SK-N-SH (cell line): Measurements from ENCODE around the gene TBC1D12. TPM values are rescaled to one million over a fixed set of nuclear protein-coding genes. Genes with fewer than 3 reads are reported as not detected.

Experiments used
- FOXM1 ChIP-seq: IDR thresholded peaks from 2 replicates; pipeline ENCODE4 v1.4.0; 2012; ENCODE audit warnings: low read depth, mild to moderate bottlenecking
- GATA2 ChIP-seq: sonication (generic); formaldehyde crosslinking; IDR thresholded peaks from 2 replicates; pipeline ENCODE4 v1.5.0; 2020; ENCODE audit warnings: mild to moderate bottlenecking, missing genetic modification reagents
- MXI1 ChIP-seq: IDR thresholded peaks from 2 replicates; pipeline ENCODE4 v1.6.1; 2012; ENCODE audit warnings: mild to moderate bottlenecking, low read depth, low read length, improper control_type of control experiment
- NRF1 ChIP-seq: IDR thresholded peaks from 2 replicates; pipeline ENCODE4 v1.6.1; 2012; ENCODE audit warnings: low read depth, mild to moderate bottlenecking, low read length
- RAD21 ChIP-seq: IDR thresholded peaks from 2 replicates; pipeline ENCODE4 v1.6.1; 2012; ENCODE audit warnings: mild to moderate bottlenecking, low read length
- polyA plus RNA-seq, 3 experiments: library from polyadenylated mRNA; depleted of rRNA; stranded (reverse); fragments of >200 nt; gene quantifications; 2 replicates each; pipeline ENCODE4 v1.2.3, GENCODE V29; 2012
- TF ChIP-seq, protein P1 (sequence below): IDR thresholded peaks from 2 replicates; pipeline ENCODE4; 2012
- TF ChIP-seq, protein P2 (sequence below): fragments of 200-600 bp; sonication (generic); IDR thresholded peaks from 2 replicates; pipeline ENCODE4 v1.6.1; 2017; ENCODE audit warnings: antibody characterized with exemption, mild to moderate bottlenecking, moderate library complexity
- TF ChIP-seq, protein P3 (sequence below): IDR thresholded peaks from 2 replicates; pipeline ENCODE4 v1.4.0; 2012; ENCODE audit warnings: low read depth, borderline replicate concordance
- TF ChIP-seq, protein P4 (sequence below): IDR thresholded peaks from 2 replicates; pipeline ENCODE4 v1.6.1; 2012; ENCODE audit warnings: mild to moderate bottlenecking, low read depth, low read length, moderate library complexity

TBC1D12 gene
- polyA plus RNA-seq, 1 of the 3 experiments (the other 2 are of a cell fraction): 1.8 TPM

DNA sequence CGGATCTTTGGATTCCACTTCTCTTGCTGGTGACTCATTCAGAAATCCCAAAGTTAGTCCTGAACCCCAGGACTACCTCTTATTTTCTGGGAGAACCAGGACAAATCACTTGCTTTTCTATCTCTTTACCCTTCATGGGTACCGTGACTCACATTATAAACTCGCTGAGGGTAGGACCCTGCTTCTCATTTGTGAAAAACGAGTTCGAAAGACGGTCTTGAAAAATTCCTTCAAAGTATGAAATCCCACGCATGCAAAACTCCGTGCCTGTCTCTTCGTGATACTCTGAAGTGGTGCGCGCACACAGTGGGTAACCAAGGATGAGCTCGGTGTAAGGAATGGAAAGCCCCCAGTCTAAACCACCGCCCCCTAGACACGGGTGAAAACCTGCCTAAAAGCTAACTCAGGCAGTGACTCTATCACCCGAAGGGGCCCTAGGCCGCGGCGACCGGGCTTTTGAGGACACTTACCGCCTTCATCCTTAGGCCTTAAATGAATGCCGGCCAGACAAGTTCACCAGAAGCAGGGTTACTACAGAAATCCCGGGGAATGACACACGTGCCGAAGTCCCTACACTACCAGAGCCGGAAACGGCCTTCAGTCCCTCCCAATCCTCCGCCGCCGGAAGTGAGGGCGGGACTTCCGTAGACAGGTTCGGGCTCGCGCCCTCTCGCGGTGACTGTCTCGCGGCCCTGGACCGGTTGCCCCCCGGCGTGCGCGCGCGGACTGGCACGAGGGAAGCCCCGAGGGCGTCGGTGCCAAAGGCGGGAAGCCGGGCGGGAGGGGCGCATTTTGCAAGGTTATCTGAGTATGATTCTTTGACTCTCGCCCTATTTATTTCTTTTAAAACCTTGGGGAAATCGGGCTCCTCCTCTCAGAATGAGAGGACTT is 39.7 kb upstream of the TBC1D12 start, which contains the start of gene NOC3L (continued):
- TF ChIP-seq, protein P1, sequence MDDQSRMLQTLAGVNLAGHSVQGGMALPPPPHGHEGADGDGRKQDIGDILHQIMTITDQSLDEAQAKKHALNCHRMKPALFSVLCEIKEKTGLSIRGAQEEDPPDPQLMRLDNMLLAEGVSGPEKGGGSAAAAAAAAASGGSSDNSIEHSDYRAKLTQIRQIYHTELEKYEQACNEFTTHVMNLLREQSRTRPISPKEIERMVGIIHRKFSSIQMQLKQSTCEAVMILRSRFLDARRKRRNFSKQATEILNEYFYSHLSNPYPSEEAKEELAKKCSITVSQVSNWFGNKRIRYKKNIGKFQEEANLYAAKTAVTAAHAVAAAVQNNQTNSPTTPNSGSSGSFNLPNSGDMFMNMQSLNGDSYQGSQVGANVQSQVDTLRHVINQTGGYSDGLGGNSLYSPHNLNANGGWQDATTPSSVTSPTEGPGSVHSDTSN: 0 out of 2 replicates have a peak, but pooled peaks have one; percentile 46
- TF ChIP-seq FOXM1: 0 out of 2 replicates have a peak, but pooled peaks have one; percentile 49
- TF ChIP-seq, protein P2, sequence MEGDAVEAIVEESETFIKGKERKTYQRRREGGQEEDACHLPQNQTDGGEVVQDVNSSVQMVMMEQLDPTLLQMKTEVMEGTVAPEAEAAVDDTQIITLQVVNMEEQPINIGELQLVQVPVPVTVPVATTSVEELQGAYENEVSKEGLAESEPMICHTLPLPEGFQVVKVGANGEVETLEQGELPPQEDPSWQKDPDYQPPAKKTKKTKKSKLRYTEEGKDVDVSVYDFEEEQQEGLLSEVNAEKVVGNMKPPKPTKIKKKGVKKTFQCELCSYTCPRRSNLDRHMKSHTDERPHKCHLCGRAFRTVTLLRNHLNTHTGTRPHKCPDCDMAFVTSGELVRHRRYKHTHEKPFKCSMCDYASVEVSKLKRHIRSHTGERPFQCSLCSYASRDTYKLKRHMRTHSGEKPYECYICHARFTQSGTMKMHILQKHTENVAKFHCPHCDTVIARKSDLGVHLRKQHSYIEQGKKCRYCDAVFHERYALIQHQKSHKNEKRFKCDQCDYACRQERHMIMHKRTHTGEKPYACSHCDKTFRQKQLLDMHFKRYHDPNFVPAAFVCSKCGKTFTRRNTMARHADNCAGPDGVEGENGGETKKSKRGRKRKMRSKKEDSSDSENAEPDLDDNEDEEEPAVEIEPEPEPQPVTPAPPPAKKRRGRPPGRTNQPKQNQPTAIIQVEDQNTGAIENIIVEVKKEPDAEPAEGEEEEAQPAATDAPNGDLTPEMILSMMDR: peak; percentile 85
- peak; percentile 100 for TF ChIP-seq MXI1
- peak; percentile 32; the same call in 1 of the 2 replicates for TF ChIP-seq NRF1
- TF ChIP-seq, protein P3, sequence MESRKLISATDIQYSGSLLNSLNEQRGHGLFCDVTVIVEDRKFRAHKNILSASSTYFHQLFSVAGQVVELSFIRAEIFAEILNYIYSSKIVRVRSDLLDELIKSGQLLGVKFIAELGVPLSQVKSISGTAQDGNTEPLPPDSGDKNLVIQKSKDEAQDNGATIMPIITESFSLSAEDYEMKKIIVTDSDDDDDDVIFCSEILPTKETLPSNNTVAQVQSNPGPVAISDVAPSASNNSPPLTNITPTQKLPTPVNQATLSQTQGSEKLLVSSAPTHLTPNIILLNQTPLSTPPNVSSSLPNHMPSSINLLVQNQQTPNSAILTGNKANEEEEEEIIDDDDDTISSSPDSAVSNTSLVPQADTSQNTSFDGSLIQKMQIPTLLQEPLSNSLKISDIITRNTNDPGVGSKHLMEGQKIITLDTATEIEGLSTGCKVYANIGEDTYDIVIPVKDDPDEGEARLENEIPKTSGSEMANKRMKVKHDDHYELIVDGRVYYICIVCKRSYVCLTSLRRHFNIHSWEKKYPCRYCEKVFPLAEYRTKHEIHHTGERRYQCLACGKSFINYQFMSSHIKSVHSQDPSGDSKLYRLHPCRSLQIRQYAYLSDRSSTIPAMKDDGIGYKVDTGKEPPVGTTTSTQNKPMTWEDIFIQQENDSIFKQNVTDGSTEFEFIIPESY: peak; percentile 96
- peak; percentile 38 for TF ChIP-seq RAD21
- TF ChIP-seq GATA2: no peak; the same call in 1 of the 2 replicates
- TF ChIP-seq, protein P4, sequence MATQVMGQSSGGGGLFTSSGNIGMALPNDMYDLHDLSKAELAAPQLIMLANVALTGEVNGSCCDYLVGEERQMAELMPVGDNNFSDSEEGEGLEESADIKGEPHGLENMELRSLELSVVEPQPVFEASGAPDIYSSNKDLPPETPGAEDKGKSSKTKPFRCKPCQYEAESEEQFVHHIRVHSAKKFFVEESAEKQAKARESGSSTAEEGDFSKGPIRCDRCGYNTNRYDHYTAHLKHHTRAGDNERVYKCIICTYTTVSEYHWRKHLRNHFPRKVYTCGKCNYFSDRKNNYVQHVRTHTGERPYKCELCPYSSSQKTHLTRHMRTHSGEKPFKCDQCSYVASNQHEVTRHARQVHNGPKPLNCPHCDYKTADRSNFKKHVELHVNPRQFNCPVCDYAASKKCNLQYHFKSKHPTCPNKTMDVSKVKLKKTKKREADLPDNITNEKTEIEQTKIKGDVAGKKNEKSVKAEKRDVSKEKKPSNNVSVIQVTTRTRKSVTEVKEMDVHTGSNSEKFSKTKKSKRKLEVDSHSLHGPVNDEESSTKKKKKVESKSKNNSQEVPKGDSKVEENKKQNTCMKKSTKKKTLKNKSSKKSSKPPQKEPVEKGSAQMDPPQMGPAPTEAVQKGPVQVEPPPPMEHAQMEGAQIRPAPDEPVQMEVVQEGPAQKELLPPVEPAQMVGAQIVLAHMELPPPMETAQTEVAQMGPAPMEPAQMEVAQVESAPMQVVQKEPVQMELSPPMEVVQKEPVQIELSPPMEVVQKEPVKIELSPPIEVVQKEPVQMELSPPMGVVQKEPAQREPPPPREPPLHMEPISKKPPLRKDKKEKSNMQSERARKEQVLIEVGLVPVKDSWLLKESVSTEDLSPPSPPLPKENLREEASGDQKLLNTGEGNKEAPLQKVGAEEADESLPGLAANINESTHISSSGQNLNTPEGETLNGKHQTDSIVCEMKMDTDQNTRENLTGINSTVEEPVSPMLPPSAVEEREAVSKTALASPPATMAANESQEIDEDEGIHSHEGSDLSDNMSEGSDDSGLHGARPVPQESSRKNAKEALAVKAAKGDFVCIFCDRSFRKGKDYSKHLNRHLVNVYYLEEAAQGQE: peak; percentile 60; the same call in 1 of the 2 replicates
